ENCODE results near the gene TRPM3.
"Not testable (repeated sequence)": the region's sequence is repeated elsewhere in the genome, so short reads cannot be mapped to it uniquely, and the experiment has no call there.

The TRPM3 gene

GRCh38 chr9:70746760-70747159, 374.7 kb downstream of the TRPM3 start (continued):
- TF ChIP-seq ZBTB10 (tag by site-specific recombination; IDR thresholded peaks at IDR 0.05) (no peak), ZBTB6 (tag by site-specific recombination; IDR thresholded peaks at IDR 0.05) (no peak), ZFHX2 (tag by site-specific recombination; conservative IDR thresholded peaks at IDR 0.05) (no peak), ZNF391 (tag by site-specific recombination; IDR thresholded peaks at IDR 0.05; ENCODE audit: borderline replicate concordance, low read depth) (no peak), ATF2 (tag by site-specific recombination; IDR thresholded peaks at IDR 0.05; ENCODE audit: low read depth) (no peak)

GRCh38 chr9:70746316-70746715, 375.1 kb downstream of the TRPM3 start:
- CTCF ChIA-PET: interaction anchor here (0.6 to 0.7 kb wide), 2 partner anchors 106 to 129 kb away, joined by 3 to 4 read pairs; no protein-coding TSS in a partner anchor
- Histone ChIP-seq H3K4me1 (ENCODE audit: control insufficient read depth, insufficient read depth, low read length) (peaks cover 17% of the 10 kb centered on the region), H3K36me3 (ENCODE audit: control insufficient read depth in 2 of 2, insufficient read depth in 1 of 2, low read length in 2 of 2) (no peaks in the 10 kb centered on the region), H3K4me3 (ENCODE audit: low read depth, low read length) (no peak overlapping the region), H3K27ac (ENCODE audit: extremely low read depth, low read depth, low read length) (peak overlapping the region; percentile 51), H3K9me3 (ENCODE audit: control insufficient read depth, insufficient read depth, low read depth, low read length) (no peaks in the 10 kb centered on the region)
- POLR2A ChIA-PET: interaction anchor here (1.6 kb wide), 1 partner anchor 15 kb away, joined by 4 read pairs; no protein-coding TSS in a partner anchor
- peak; percentile 39; the same call in 1 of the 2 replicates for TF ChIP-seq ZNF596 (tag by site-specific recombination; IDR thresholded peaks at IDR 0.05)
- 0 out of 2 replicates have a peak, but pooled peaks have one; percentile 12 for TF ChIP-seq FEZF1 (tag by site-specific recombination; IDR thresholded peaks at IDR 0.05)
- TF ChIP-seq ZNF677 (tag by site-specific recombination; IDR thresholded peaks at IDR 0.05): no peak
- TF ChIP-seq ZNF747 (tag by site-specific recombination; IDR thresholded peaks at IDR 0.05): no peak
- no peak for TF ChIP-seq ZNF518A (tag by site-specific recombination; conservative IDR thresholded peaks at IDR 0.05; ENCODE audit: low read depth)
- no peak for TF ChIP-seq KLF17 (tag by site-specific recombination; IDR thresholded peaks at IDR 0.05)
- TF ChIP-seq ZNF580 (tag by site-specific recombination; IDR thresholded peaks at IDR 0.05): peak; percentile 59; the same call in 1 of the 2 replicates

GRCh38 chr9:70724794-70725193, 396.6 kb downstream of the TRPM3 start:
- POLR2A ChIA-PET; CTCF ChIA-PET; H3K4me3 ChIP-seq (ENCODE audit: low read depth, low read length); H3K27ac ChIP-seq (ENCODE audit: extremely low read depth, low read depth, low read length); H3K4me1 ChIP-seq (ENCODE audit: control insufficient read depth, insufficient read depth, low read length); H3K9me3 ChIP-seq (ENCODE audit: control insufficient read depth, insufficient read depth, low read depth, low read length); H3K36me3 ChIP-seq (ENCODE audit: control insufficient read depth in 2 of 2, insufficient read depth in 1 of 2, low read length in 2 of 2): not testable (repeated sequence)

GRCh38 chr9:70724025-70724424, 397.4 kb downstream of the TRPM3 start:
- H3K9me3 ChIP-seq (ENCODE audit: control insufficient read depth, insufficient read depth, low read depth, low read length); H3K4me3 ChIP-seq (ENCODE audit: low read depth, low read length); CTCF ChIA-PET; POLR2A ChIA-PET; H3K36me3 ChIP-seq (ENCODE audit: control insufficient read depth in 2 of 2, insufficient read depth in 1 of 2, low read length in 2 of 2); H3K27ac ChIP-seq (ENCODE audit: extremely low read depth, low read depth, low read length); H3K4me1 ChIP-seq (ENCODE audit: control insufficient read depth, insufficient read depth, low read length): not testable (repeated sequence)

- H3K4me3 ChIP-seq (ENCODE audit: low read depth, low read length); H3K36me3 ChIP-seq (ENCODE audit: control insufficient read depth in 2 of 2, insufficient read depth in 1 of 2, low read length in 2 of 2); CTCF ChIA-PET; H3K9me3 ChIP-seq (ENCODE audit: control insufficient read depth, insufficient read depth, low read depth, low read length); H3K27ac ChIP-seq (ENCODE audit: extremely low read depth, low read depth, low read length); POLR2A ChIA-PET; H3K4me1 ChIP-seq (ENCODE audit: control insufficient read depth, insufficient read depth, low read length): not testable (repeated sequence)
Measured at GRCh38 chr9:70706797-70707196, 414.6 kb downstream of the TRPM3 start.
